GM23248 (cell line): ENCODE measurements around the gene COPG2.

Experiments used
- EZH2 ChIP-seq: fragments of 200-600 bp; sonication (generic); IDR thresholded peaks from 2 replicates; pipeline ENCODE4 v1.6.1; 2018; ENCODE audit warnings: antibody characterized with exemption, mild to moderate bottlenecking; ENCODE audit not compliant: insufficient read depth, poor library complexity, severe bottlenecking
- EZH2phosphoT487 ChIP-seq: fragments of 200-600 bp; sonication (generic); IDR thresholded peaks from 2 replicates; pipeline ENCODE4 v1.6.1; 2018; ENCODE audit warnings: antibody characterized with exemption, moderate library complexity, mild to moderate bottlenecking, low read depth; ENCODE audit not compliant: insufficient read depth

DNA sequence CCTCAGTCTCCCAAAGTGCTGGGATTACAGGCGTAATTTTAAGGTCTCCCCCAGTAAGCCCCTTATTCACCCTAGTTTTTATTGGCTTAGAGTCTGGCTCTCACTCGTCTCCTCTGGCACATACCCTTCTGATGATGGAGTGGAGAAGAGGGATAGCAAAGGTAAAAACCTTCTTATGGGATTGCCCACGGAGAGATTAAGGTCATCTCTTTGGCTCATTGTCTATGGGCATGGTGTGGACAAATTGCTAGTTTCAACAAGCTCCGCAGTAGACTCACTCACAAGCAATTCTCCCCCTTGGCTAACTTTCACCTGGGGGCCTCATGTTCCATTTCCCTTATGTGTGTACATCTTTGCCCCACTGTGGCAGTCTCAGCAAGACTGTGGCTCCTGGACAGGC is 40.2 kb upstream of the COPG2 start:
- no peak for TF ChIP-seq EZH2phosphoT487
- no peak for TF ChIP-seq EZH2
